Hematopoietic multipotent progenitor cell treated with erythropoietin and hydrocortisone succinate and interleukin-3 and kit ligand, for 17 days (in vitro differentiated cells): Measurements from ENCODE around the gene CD9.

Experiments used
- DNase-seq: peaks from one replicate; pipeline ENCODE4 v3.0.0-alpha.2; 2015; ENCODE audit warnings: low spot score

Gene CD9

DNA sequence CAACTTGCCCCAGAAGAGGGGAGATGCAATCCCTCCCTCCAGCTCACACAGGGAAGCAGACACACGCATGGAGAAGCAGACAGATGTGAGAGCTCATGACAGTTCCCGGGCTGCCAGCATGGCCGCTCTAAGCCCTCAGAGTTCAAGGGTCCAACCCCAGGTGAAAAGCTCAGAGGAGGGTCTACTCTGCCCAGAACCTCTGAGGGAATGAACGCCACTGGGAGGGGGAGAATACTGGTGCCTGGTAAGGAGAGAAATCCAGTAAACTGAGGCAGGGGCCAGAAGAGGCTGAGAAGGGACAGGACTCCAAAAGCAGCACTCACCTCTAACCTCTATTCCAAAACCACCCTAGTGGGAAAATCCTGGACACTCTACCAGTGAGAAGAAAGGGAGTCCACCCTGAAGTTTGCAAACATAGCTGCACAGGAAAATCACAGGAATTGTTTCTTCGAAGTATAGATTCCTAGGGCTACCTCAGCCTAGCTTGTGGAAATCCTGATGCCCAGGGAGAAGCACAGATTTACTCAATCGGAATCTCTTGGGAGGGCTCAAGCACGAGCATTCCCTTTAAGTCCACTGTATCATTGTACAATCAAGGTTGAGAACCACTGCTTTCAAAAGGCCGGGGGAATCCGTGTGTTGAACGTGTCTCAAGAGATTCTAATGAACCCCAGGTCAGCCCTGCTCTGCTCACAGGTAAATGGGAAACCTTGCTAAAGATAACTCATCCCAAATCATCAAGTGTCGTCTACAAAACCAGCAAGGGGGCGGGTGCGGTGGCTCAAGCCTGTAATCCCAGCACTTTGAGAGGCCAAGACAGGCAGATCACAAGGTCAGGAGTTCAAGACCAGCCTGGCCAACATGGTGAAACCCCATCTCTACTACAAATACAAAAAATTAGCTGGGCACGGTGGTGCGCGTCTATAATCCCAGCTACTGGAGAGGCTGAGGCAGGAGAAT lies 76.0 kb downstream of the CD9 start:
- no peak for DNase-seq

- DNase-seq, result no peak
These were observed 76.9 kb downstream of the CD9 start for GRCh38 chr12:6276956-6277620.

GRCh38 chr12:6277982-6278438 lies 77.8 kb downstream of the CD9 start:
- no peak for DNase-seq

- peak; percentile 88 for DNase-seq
These were observed 78.4 kb downstream of the CD9 start for GRCh38 chr12:6278439-6279255.

DNA sequence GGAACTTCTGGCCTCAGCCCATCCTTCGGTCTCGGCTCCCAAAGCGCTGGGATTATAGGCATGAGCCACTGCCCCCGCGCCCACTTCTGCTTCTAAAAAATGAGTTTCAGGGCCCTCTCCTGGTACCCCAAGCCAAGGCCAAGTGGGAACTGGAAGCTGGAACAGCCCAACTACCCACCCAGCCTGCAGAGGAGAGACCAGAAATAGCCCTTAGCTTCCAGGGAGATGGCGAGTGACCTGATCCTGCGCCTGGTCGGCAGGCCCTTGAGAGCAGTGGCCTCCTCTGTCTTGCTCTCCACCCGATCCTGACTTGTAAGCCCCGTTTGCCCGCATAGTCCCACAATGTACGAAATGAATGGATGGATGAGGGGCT lies 79.0 kb downstream of the CD9 start:
- no peak for DNase-seq

DNA sequence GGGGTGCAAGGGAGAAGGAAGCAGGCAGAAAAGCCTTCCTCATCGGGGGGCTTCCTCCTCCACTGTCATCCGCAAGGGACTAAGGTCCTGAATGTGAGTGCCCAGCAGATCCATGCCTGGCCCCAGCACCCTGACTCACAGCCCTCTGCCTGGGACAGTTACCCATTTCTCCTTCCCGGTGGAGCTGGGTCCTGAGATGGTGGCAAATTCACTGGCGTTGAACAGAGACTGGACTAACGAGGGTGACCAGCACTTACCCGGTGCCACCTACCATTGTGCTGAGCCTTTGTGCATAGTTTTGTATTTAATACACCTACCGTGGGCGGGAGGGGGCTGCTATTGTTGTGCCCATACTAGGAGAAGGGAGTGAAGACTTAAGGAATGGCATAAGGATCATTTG lies 79.4 kb downstream of the CD9 start:
- no peak for DNase-seq

DNA sequence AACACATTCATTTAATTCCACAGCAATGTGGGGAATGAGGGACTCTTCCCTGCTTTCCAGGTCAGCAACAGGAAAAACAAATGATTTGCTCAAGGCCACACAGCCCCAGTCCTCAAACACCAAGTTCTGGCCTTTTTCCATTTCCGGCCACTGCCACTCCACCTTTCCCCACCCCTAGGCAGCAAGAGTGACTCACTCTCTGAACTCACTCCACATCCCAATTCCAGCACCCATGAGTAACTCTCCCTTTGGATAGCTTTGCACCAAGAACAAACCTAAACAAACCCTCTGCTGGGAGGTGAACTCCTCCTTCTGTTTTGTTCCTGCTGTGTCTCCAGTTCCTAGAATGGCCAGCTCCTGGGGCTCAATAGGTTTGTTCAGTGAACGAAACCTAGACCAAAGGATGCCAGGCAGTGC lies 79.9 kb downstream of the CD9 start:
- DNase-seq, result no peak

- no peak for DNase-seq
These were observed 80.5 kb downstream of the CD9 start for GRCh38 chr12:6280672-6281071.

- DNase-seq, result no peak
These were observed 81.0 kb downstream of the CD9 start for GRCh38 chr12:6281081-6281809.

DNA sequence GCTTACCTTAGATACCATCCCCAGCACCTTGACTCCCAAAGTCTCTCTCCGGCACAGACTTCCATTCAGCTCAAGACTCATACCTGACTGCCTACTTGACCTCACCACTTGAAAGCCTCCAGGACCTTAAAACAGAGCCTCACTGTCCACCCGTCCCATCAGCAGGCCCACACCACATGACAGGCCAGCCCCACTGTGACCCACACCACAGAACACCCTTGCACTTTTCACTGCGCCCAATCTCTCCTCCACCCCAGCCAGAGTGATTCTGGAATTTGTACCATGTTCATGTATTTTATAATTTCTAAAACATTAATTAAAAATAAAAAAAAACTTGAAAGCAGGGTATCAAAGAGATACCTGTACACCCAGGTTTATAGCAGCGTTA lies 82.2 kb downstream of the CD9 start:
- DNase-seq, result no peak

DNA sequence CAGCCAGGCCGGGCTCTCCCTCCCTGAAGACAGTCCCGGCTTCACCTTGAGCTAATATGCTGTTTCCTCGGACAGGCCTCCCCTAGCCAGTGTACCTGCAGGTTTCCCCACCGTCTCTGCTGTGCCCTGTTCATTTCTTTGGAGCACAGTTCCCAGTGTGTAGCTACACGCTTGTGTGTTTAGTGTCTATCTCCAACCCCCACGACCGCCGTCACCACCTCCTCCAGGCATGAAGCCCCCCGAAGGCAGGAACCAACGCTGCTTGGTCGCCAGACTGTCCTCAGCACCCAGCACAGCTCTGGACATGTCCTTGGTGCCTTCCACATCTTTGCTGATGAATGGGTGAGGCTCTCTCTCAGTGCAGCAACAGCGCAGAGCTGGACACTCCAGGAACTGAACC lies 84.1 kb downstream of the CD9 start:
- no peak for DNase-seq

DNA sequence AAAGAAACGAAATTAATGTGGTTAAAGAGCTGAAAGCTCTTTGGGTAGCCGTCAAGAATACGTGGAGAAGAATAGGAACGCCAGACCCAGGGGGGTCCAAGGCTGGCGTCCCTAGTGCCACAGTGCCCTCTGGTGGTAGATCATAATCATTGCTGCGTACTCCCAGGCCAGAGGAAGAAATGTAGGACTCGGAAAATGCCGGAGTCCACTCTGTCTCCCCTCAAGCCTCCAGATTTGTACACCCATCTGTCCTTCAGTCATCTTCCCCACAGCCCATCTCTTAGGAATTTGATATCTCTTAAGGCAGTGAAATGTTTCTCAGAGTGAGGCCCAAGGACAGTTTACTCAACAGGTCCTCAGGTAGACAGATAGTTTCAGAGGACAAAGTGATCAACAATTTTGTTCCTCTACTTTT lies 84.9 kb downstream of the CD9 start:
- DNase-seq, result peak; percentile 77

- DNase-seq, result no peak
These were observed 85.5 kb downstream of the CD9 start for GRCh38 chr12:6285532-6286306.
